Thoracic aorta (tissue), 2 donors: ENCODE results near the gene RYR1. TPM values are rescaled to one million over a fixed set of nuclear protein-coding genes. Genes with fewer than 3 reads are reported as not detected.

Experiments
- ATAC-seq: fragments of 150-250 bp; one replicate; pipeline ENCODE4 v1.8.0; 2017; ENCODE audit warnings: low read depth; ENCODE audit not compliant: insufficient number of reproducible peaks, low FRiP score
- DNase-seq: peaks from one replicate; pipeline ENCODE4 v3.0.0-alpha.2; 2020; ENCODE audit warnings: low spot score
- H3K27ac ChIP-seq, 2 donors: fragments of 200-600 bp; sonication (generic); 1 replicate in 1 of 2; 2 replicates in 1 of 2; pipeline ENCODE4 v1.5.1; 2016; ENCODE audit warnings: mild to moderate bottlenecking in 2 of 2, moderate library complexity in 2 of 2
- H3K27me3 ChIP-seq: fragments of 200-600 bp; sonication (generic); replicated peaks from 2 replicates; pipeline ENCODE4 v1.6.0; 2016; ENCODE audit warnings: mild to moderate bottlenecking; ENCODE audit not compliant: insufficient read depth
- H3K36me3 ChIP-seq: fragments of 200-600 bp; sonication (generic); one replicate; pipeline ENCODE4 v1.5.1; 2016
- H3K4me1 ChIP-seq, 2 donors: fragments of 200-600 bp; sonication (generic); 1 replicate in 1 of 2; 2 replicates in 1 of 2; pipeline versions ENCODE4 v1.5.1 to v1.6.0; 2016; ENCODE audit warnings: low read depth in 2 of 2, mild to moderate bottlenecking in 1 of 2; ENCODE audit not compliant: control insufficient read depth in 1 of 2
- H3K4me3 ChIP-seq: fragments of 200-600 bp; sonication (generic); 2 replicates; pipeline ENCODE4 v1.5.1; 2016; ENCODE audit warnings: mild to moderate bottlenecking
- H3K9me3 ChIP-seq: fragments of 200-600 bp; sonication (generic); 2 replicates; pipeline ENCODE4 v1.5.1; 2016
- CTCF ChIP-seq: fragments of 200-600 bp; sonication (generic); IDR thresholded peaks from one replicate; pipeline ENCODE4 v1.5.1; 2019; ENCODE audit warnings: antibody characterized with exemption
- total RNA-seq, 2 donors: library from RNA; depleted of rRNA; stranded (reverse); fragments of >200 nt; gene quantifications; one replicate each; pipeline versions ENCODE4 v1.1.0 to v1.2.3, GENCODE V29; 2016

RYR1 gene
- total RNA-seq, 2 donors from 2014 or later, result 3.8 to 4.3 TPM

GRCh38 chr19:38614289-38614688 is 180.8 kb downstream of the RYR1 start:
- peaks cover 5 to 8% of the 10 kb centered on the region in 2 donors for H3K4me1 ChIP-seq
- ATAC-seq, result no peak
- H3K4me3 ChIP-seq, result no peak overlapping the region
- TF ChIP-seq CTCF, result no peak
- no peak for DNase-seq
- H3K27me3 ChIP-seq, result no peaks in the 10 kb centered on the region
- H3K27ac ChIP-seq, result no peak overlapping the region
- no peaks in the 10 kb centered on the region for H3K36me3 ChIP-seq
- H3K9me3 ChIP-seq, result no peaks in the 10 kb centered on the region

GRCh38 chr19:38615007-38615581 is 181.6 kb downstream of the RYR1 start:
- no peaks in the 10 kb centered on the region for H3K27me3 ChIP-seq
- no peak overlapping the region for H3K4me3 ChIP-seq
- no peaks in the 10 kb centered on the region for H3K9me3 ChIP-seq
- H3K36me3 ChIP-seq, result no peaks in the 10 kb centered on the region
- peaks cover 10 to 15% of the 10 kb centered on the region in 2 donors for H3K4me1 ChIP-seq
- DNase-seq (no peak), ATAC-seq (no peak)
- no peak overlapping the region for H3K27ac ChIP-seq
- TF ChIP-seq CTCF, result no peak

GRCh38 chr19:38616265-38616664 is 182.8 kb downstream of the RYR1 start:
- Histone ChIP-seq H3K27ac (no peak overlapping the region), H3K27me3 (no peaks in the 10 kb centered on the region), H3K36me3 (peaks cover 10% of the 10 kb centered on the region), H3K9me3 (no peaks in the 10 kb centered on the region), H3K4me3 (no peak overlapping the region), H3K4me1 (peaks cover 10 to 18% of the 10 kb centered on the region in 2 donors)
- ATAC-seq (no peak), DNase-seq (no peak)
- no peak for TF ChIP-seq CTCF

- ATAC-seq, result no peak
- TF ChIP-seq CTCF, result no peak
- Histone ChIP-seq H3K27ac (no peak overlapping the region), H3K27me3 (no peaks in the 10 kb centered on the region), H3K9me3 (no peaks in the 10 kb centered on the region), H3K36me3 (peaks cover 21% of the 10 kb centered on the region), H3K4me1 (peaks cover 10 to 18% of the 10 kb centered on the region in 2 donors), H3K4me3 (peak overlapping the region; percentile 99)
- DNase-seq, result no peak
Observed at GRCh38 chr19:38617283-38617763, 183.8 kb downstream of the RYR1 start.

- no peak for TF ChIP-seq CTCF
- peak within 1 kb of the TSS; percentile 99 for H3K4me3 ChIP-seq
- peak within 1 kb of the TSS; percentile 71 to 74 for H3K27ac ChIP-seq
- peaks cover 10 to 18% of the 10 kb centered on the region in 2 donors for H3K4me1 ChIP-seq
- no peaks in the 10 kb centered on the region for H3K9me3 ChIP-seq
- ATAC-seq (peak; percentile 9), DNase-seq (no peak)
- H3K27me3 ChIP-seq, result no peaks in the 10 kb centered on the region
- H3K36me3 ChIP-seq, result peaks cover 25% of the 10 kb centered on the region
Observed at GRCh38 chr19:38617764-38618589, 184.5 kb downstream of the RYR1 start, which contains the start of gene MAP4K1. Gene MAP4K1 (minus strand): TSS chr19:38617953. CDS start chr19:38617895, 58 bp downstream.
